Right lobe of liver (tissue), 4 donors: ENCODE data around the gene C6orf89.

Source experiments
- CTCF ChIP-seq, 4 donors: fragments of 200-600 bp in 3 of 4; fragments of 450-650 bp in 1 of 4; IDR thresholded peaks; one replicate each; pipeline versions ENCODE4 v1.5.1 to v1.8.0; 2016 to 2022; ENCODE audit warnings: antibody characterized with exemption in 4 of 4, mild to moderate bottlenecking in 2 of 4
- POLR2A ChIP-seq: fragments of 450-650 bp; IDR thresholded peaks from one replicate; pipeline ENCODE4 v1.6.1; 2017; ENCODE audit warnings: antibody characterized with exemption, mild to moderate bottlenecking
- donor health status: DM: no; HTN: no; CAD: no.
- donor health status: DM: no; HTN: no; CAD: no.
- donor health status: DM: no; HTN: yes; CAD: no.

GRCh38 chr6:36845233-36845632 is 40.5 kb upstream of the C6orf89 start:
- TF ChIP-seq CTCF (IDR thresholded peaks at IDR 0.05) (no peak), POLR2A (no peak)
